Spleen (tissue), 11 donors: ENCODE measurements around the gene MEI1. TPM values are rescaled to one million over a fixed set of nuclear protein-coding genes. Genes with fewer than 3 reads are reported as not detected.

Experiments used
- DNase-seq: peaks from one replicate; pipeline ENCODE4 v3.0.0-alpha.2; 2020
- H3K27ac ChIP-seq, 8 donors: fragments of 200-600 bp; sonication (generic) in 7 of 8; 1 replicate in 4 of 8; 2 replicates in 4 of 8; pipeline versions ENCODE4 v1.5.0 to v1.8.0; 2016 to 2021; ENCODE audit warnings: inconsistent platforms in 4 of 8, mild to moderate bottlenecking in 4 of 8, moderate library complexity in 1 of 8
- H3K27me3 ChIP-seq, 7 donors: fragments of 200-600 bp; sonication (generic) in 6 of 7; replicated peaks in 1 of 7; 1 replicate in 4 of 7; 2 replicates in 3 of 7; pipeline versions ENCODE4 v1.5.0 to v1.8.0; 2016 to 2021; ENCODE audit warnings: inconsistent platforms in 3 of 7, mild to moderate bottlenecking in 1 of 7
- H3K36me3 ChIP-seq, 6 donors: fragments of 200-600 bp; sonication (generic) in 5 of 6; 1 replicate in 4 of 6; 2 replicates in 2 of 6; pipeline versions ENCODE4 v1.5.0 to v1.8.0; 2016 to 2021; ENCODE audit warnings: inconsistent platforms in 2 of 6
- H3K4me1 ChIP-seq, 6 donors: fragments of 200-600 bp; sonication (generic) in 5 of 6; 1 replicate in 3 of 6; 2 replicates in 3 of 6; pipeline versions ENCODE4 v1.5.0 to v1.8.0; 2016 to 2021; ENCODE audit warnings: inconsistent platforms in 3 of 6
- H3K4me3 ChIP-seq, 8 donors: fragments of 200-600 bp; sonication (generic) in 7 of 8; 1 replicate in 4 of 8; 2 replicates in 4 of 8; pipeline versions ENCODE4 v1.5.0 to v1.8.0; 2016 to 2021; ENCODE audit warnings: inconsistent platforms in 4 of 8, mild to moderate bottlenecking in 4 of 8, moderate library complexity in 2 of 8
- H3K9me3 ChIP-seq, 8 donors: fragments of 200-600 bp; sonication (generic) in 7 of 8; 1 replicate in 4 of 8; 2 replicates in 4 of 8; pipeline versions ENCODE4 v1.5.0 to v1.8.0; 2016 to 2021; ENCODE audit warnings: inconsistent platforms in 4 of 8
- CTCF ChIP-seq, 11 experiments: fragments of 200-600 bp in 7 of 11; fragments of 450-650 bp in 4 of 11; sonication (generic) in 4 of 11; IDR thresholded peaks in 8 of 11; conservative IDR thresholded peaks in 3 of 11; 1 replicate in 7 of 11; 2 replicates in 4 of 11; pipeline versions ENCODE4 v1.4.0 to v1.8.0; 2016 to 2021; ENCODE audit warnings: antibody characterized with exemption in 11 of 11, inconsistent platforms in 4 of 11, mild to moderate bottlenecking in 1 of 11
- POLR2A ChIP-seq, 3 donors: fragments of 450-650 bp; IDR thresholded peaks; one replicate each; pipeline ENCODE4 v1.5.1; 2017; ENCODE audit warnings: antibody characterized with exemption in 3 of 3, mild to moderate bottlenecking in 1 of 3
- POLR2AphosphoS5 ChIP-seq, 3 donors: sonication (generic); formaldehyde crosslinking; IDR thresholded peaks; one replicate each; pipeline ENCODE4 v1.5.1; 2017; ENCODE audit warnings: antibody characterized with exemption in 3 of 3
- WGBS, 5 donors: extraction: QIAGEN DNeasy Blood & Tissue Kit in 3 of 5; methylation state at CpG; one replicate each; pipeline versions ENCODE4 v1.1.5 to v1.1.7; 2013 to 2018; 5-methylcytosine and 5-hydroxymethylcytosine counted together
- intact Hi-C: fragments of 100-400 bp; cut with DNase I; formaldehyde crosslinking; loops from one replicate; pipeline ENCODE4 v1.15.0; 2023; ENCODE audit warnings: low total_unique reads
- polyA plus RNA-seq, 3 donors: library from polyadenylated mRNA; stranded (reverse); fragments of 200-250 nt; gene quantifications; one replicate each; pipeline ENCODE4 v1.2.1, GENCODE V29; 2013
- total RNA-seq, 7 donors: library from RNA; depleted of rRNA in 3 of 7; stranded (reverse); fragments of >200 nt in 3 of 7; fragmentation: NEBNext Ultra II Directional in 4 of 7; extraction: Animal tissue kit (Norgen Biotek cat#: 25700) in 4 of 7; gene quantifications; one replicate each; pipeline versions ENCODE4 v1.1.0 to v1.2.1, GENCODE V29; 2016 to 2021
- donor health status: healthy with polysubstance abuse.
- donor health status: DM: no; HTN: no; CAD: no; lungs with moderate emphysema.
- donor health status: DM: no; HTN: no; CAD: no.
- donor health status: Bipolar disorder and iron deficiency.
- donor health status: healthy.
- donor health status: DM: no; HTN: no; CAD: no.
- donor health status: DM: yes; HTN: yes; CAD: no.

MEI1 gene
- total and polyA plus RNA-seq, 10 donors = 17.7 to 56.5 (median 22.1) TPM

- peaks cover 15 to 28% (median 22%) of the 10 kb centered on the region in 6 donors for H3K4me1 ChIP-seq
- 55 to 80% (median 64%) methylated on average over 6 to 11 of the region's 11 CpGs for WGBS, 5 donors
These were observed 2.6 kb upstream of the MEI1 start for GRCh38 chr22:41696703-41697102.

GRCh38 chr22:41697126-41697775 is 2.1 kb upstream of the MEI1 start:
- WGBS, 5 donors = 26 to 43% (median 27%) methylated on average over 7 to 12 of the region's 12 CpGs
- H3K9me3 ChIP-seq = no peaks in the 10 kb centered on the region
- intact Hi-C loops = loop anchor here (5.0 kb wide), 1 partner anchor 245 kb away; no protein-coding TSS in a partner anchor
- no peaks in the 10 kb centered on the region for H3K27me3 ChIP-seq
- H3K4me1 ChIP-seq = peaks cover 15 to 28% (median 22%) of the 10 kb centered on the region in 6 donors
- H3K27ac ChIP-seq = peak overlapping the region in 7 of 8 donors; percentile 40 to 74 (median 57)
- peak; percentile 97 for DNase-seq
- peak overlapping the region in 4 of 8 donors; percentile 9 to 46 (median 16) for H3K4me3 ChIP-seq
- TF ChIP-seq POLR2A (IDR thresholded peaks at IDR 0.05) (no peak), CTCF (IDR thresholded peaks at IDR 0.05 in 8 of 11, conservative IDR thresholded peaks at IDR 0.05 in 3 of 11) (peak; percentile 89 to 99 (median 97)), POLR2AphosphoS5 (IDR thresholded peaks at IDR 0.05) (peak in 2 of 3 donors; percentile 45 to 65)
- H3K36me3 ChIP-seq = peaks cover 0 to 21% (median 3%) of the 10 kb centered on the region in 6 donors

More at GRCh38 chr22:41696703-41697102, 2.6 kb upstream of the MEI1 start:
- intact Hi-C loops = loop anchor here (5.0 kb wide), 1 partner anchor 246 kb away; no protein-coding TSS in a partner anchor
- no peaks in the 10 kb centered on the region for H3K9me3 ChIP-seq
- peak; percentile 78 for DNase-seq
- no peak for TF ChIP-seq CTCF (IDR thresholded peaks at IDR 0.05 in 8 of 11, conservative IDR thresholded peaks at IDR 0.05 in 3 of 11)
- no peak for TF ChIP-seq POLR2A (IDR thresholded peaks at IDR 0.05)
- TF ChIP-seq POLR2AphosphoS5 (IDR thresholded peaks at IDR 0.05) = no peak
- peak overlapping the region in 7 of 8 donors; percentile 40 to 74 (median 57) for H3K27ac ChIP-seq
- H3K36me3 ChIP-seq = peaks cover 0 to 21% (median 3%) of the 10 kb centered on the region in 6 donors
- peak overlapping the region in 2 of 8 donors; percentile 9 to 16 for H3K4me3 ChIP-seq
- H3K27me3 ChIP-seq = no peaks in the 10 kb centered on the region

- no peaks in the 10 kb centered on the region for H3K9me3 ChIP-seq
- peaks cover 15 to 28% (median 22%) of the 10 kb centered on the region in 6 donors for H3K4me1 ChIP-seq
- H3K36me3 ChIP-seq = no peaks in the 10 kb centered on the region
- DNase-seq = no peak
- no peak overlapping the region for H3K27ac ChIP-seq
- TF ChIP-seq CTCF (IDR thresholded peaks at IDR 0.05 in 8 of 11, conservative IDR thresholded peaks at IDR 0.05 in 3 of 11) = no peak
- no peak for TF ChIP-seq POLR2AphosphoS5 (IDR thresholded peaks at IDR 0.05)
- TF ChIP-seq POLR2A (IDR thresholded peaks at IDR 0.05) = no peak
- no peaks in the 10 kb centered on the region for H3K27me3 ChIP-seq
- WGBS, 5 donors = 94 to 99% (median 97%) methylated on average over 16 of the region's 16 CpGs
- intact Hi-C loops = no loop called here
- no peak overlapping the region for H3K4me3 ChIP-seq
These were observed 733 bp downstream of the MEI1 start for GRCh38 chr22:41700108-41700364.

GRCh38 chr22:41702763-41703162 is 3.5 kb downstream of the MEI1 start:
- intact Hi-C loops = no loop called here
- Histone ChIP-seq H3K27ac (no peak overlapping the region), H3K4me1 (peaks cover 6 to 13% (median 10%) of the 10 kb centered on the region in 6 donors), H3K36me3 (no peaks in the 10 kb centered on the region), H3K27me3 (no peaks in the 10 kb centered on the region), H3K9me3 (no peaks in the 10 kb centered on the region), H3K4me3 (no peak overlapping the region)
- no peak for DNase-seq
- TF ChIP-seq POLR2AphosphoS5 (IDR thresholded peaks at IDR 0.05) (no peak), POLR2A (IDR thresholded peaks at IDR 0.05) (no peak), CTCF (IDR thresholded peaks at IDR 0.05 in 8 of 11, conservative IDR thresholded peaks at IDR 0.05 in 3 of 11) (no peak)
- WGBS, 5 donors = 90 to 96% (median 93%) methylated on average over 9 of the region's 9 CpGs
